ENCODE results near the gene CCDC7. TPM values are rescaled to one million over a fixed set of nuclear protein-coding genes. Genes with fewer than 3 reads are reported as not detected.
"Not testable (repeated sequence)": the region's sequence is repeated elsewhere in the genome, so short reads cannot be mapped to it uniquely, and the experiment has no call there.

The CCDC7 gene
- total and polyA plus RNA-seq, 2 experiments from 2014 or later = 4.2 to 6.4 TPM

- no peak for DNase-seq (ENCODE audit: low read depth in 1 of 2, low spot score in 1 of 2)
- H3K9me3 ChIP-seq (ENCODE audit: low read depth) = no peaks in the 10 kb centered on the region
- H3K4me1 ChIP-seq (ENCODE audit: low read depth) = no peaks in the 10 kb centered on the region
- TF ChIP-seq CTCF (IDR thresholded peaks at IDR 0.05; ENCODE audit: low read depth, low read length) = no peak
- no peaks in the 10 kb centered on the region for H3K27me3 ChIP-seq
- no peak overlapping the region for H3K27ac ChIP-seq
- no peaks in the 10 kb centered on the region for H3K36me3 ChIP-seq
- no peak overlapping the region for H3K4me3 ChIP-seq
Measured at GRCh38 chr10:32744321-32744720, 298.4 kb downstream of the CCDC7 start.

GRCh38 chr10:32746869-32747268 is 300.9 kb downstream of the CCDC7 start:
- no peaks in the 10 kb centered on the region for H3K27me3 ChIP-seq
- no peaks in the 10 kb centered on the region for H3K36me3 ChIP-seq
- H3K9me3 ChIP-seq (ENCODE audit: low read depth) = no peaks in the 10 kb centered on the region
- DNase-seq (ENCODE audit: low read depth in 1 of 2, low spot score in 1 of 2) = no peak
- no peak for TF ChIP-seq CTCF (IDR thresholded peaks at IDR 0.05; ENCODE audit: low read depth, low read length)
- no peak overlapping the region for H3K27ac ChIP-seq
- no peaks in the 10 kb centered on the region for H3K4me1 ChIP-seq (ENCODE audit: low read depth)
- H3K4me3 ChIP-seq = no peak overlapping the region

GRCh38 chr10:32751582-32751981 is 305.6 kb downstream of the CCDC7 start:
- Histone ChIP-seq H3K27ac (no peak overlapping the region), H3K9me3 (ENCODE audit: low read depth) (no peaks in the 10 kb centered on the region), H3K27me3 (no peaks in the 10 kb centered on the region), H3K36me3 (no peaks in the 10 kb centered on the region), H3K4me3 (no peak overlapping the region), H3K4me1 (ENCODE audit: low read depth) (no peaks in the 10 kb centered on the region)
- no peak for DNase-seq (ENCODE audit: low read depth in 1 of 2, low spot score in 1 of 2)
- no peak for TF ChIP-seq CTCF (IDR thresholded peaks at IDR 0.05; ENCODE audit: low read depth, low read length)

GRCh38 chr10:32754900-32755299 is 309.0 kb downstream of the CCDC7 start:
- not testable (repeated sequence) for H3K27ac ChIP-seq; H3K36me3 ChIP-seq; H3K4me3 ChIP-seq; DNase-seq (ENCODE audit: low read depth in 1 of 2, low spot score in 1 of 2); H3K27me3 ChIP-seq; H3K4me1 ChIP-seq (ENCODE audit: low read depth); H3K9me3 ChIP-seq (ENCODE audit: low read depth)

- TF ChIP-seq CTCF (IDR thresholded peaks at IDR 0.05; ENCODE audit: low read depth, low read length) = no peak
- H3K27me3 ChIP-seq = no peaks in the 10 kb centered on the region
- H3K36me3 ChIP-seq = no peaks in the 10 kb centered on the region
- peaks cover 3% of the 10 kb centered on the region for H3K9me3 ChIP-seq (ENCODE audit: low read depth)
- DNase-seq (ENCODE audit: low read depth in 1 of 2, low spot score in 1 of 2) = no peak
- H3K4me1 ChIP-seq (ENCODE audit: low read depth) = no peaks in the 10 kb centered on the region
- no peak overlapping the region for H3K4me3 ChIP-seq
- H3K27ac ChIP-seq = no peak overlapping the region
Measured at GRCh38 chr10:32771217-32771616, 325.3 kb downstream of the CCDC7 start.

- no peaks in the 10 kb centered on the region for H3K4me1 ChIP-seq (ENCODE audit: low read depth)
- H3K4me3 ChIP-seq = no peak overlapping the region
- DNase-seq (ENCODE audit: low read depth in 1 of 2, low spot score in 1 of 2) = no peak
- H3K9me3 ChIP-seq (ENCODE audit: low read depth) = peaks cover 3% of the 10 kb centered on the region
- H3K27ac ChIP-seq = no peak overlapping the region
- H3K36me3 ChIP-seq = no peaks in the 10 kb centered on the region
- no peaks in the 10 kb centered on the region for H3K27me3 ChIP-seq
- TF ChIP-seq CTCF (IDR thresholded peaks at IDR 0.05; ENCODE audit: low read depth, low read length) = no peak
Measured at GRCh38 chr10:32773105-32773504, 327.2 kb downstream of the CCDC7 start.

Measured in cardiac muscle cell (in vitro differentiated cells and primary cell).